Ovary (tissue), 3 donors: ENCODE data around the gene CFAP20DC.

Experiments used
- POLR2A ChIP-seq: fragments of 450-650 bp; IDR thresholded peaks from one replicate; pipeline ENCODE4 v1.6.1; 2017; ENCODE audit warnings: antibody characterized with exemption, mild to moderate bottlenecking, moderate library complexity
- TF ChIP-seq, protein P1 (sequence below), 3 donors: fragments of 450-650 bp in 2 of 3; fragments of 200-600 bp in 1 of 3; IDR thresholded peaks; one replicate each; pipeline versions ENCODE4 v1.5.1 to v1.8.0; 2016 to 2022; ENCODE audit warnings: antibody characterized with exemption in 3 of 3, mild to moderate bottlenecking in 1 of 3
- donor health status: DM: no; HTN: no; CAD: no.

DNA sequence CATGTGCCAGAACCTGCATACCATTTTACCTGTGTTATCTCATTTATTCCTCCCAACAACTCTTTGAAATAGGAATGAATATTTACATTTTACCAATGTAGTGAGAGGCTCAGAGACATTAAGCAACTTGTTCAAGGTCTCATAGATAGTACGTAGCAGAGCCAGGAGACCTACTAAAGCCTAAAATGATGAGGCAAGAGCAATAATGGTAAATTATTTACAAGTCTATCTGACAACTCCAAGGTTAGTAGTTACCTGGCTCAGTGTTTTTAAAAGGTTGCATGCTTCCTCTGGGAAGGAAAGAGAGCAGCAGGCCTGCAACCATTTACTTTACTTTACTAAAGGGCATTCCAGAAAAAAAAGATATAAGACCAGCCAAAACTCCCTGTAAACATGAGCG is 103.0 kb downstream of the CFAP20DC start:
- no peak for TF ChIP-seq POLR2A
- TF ChIP-seq, protein P1, sequence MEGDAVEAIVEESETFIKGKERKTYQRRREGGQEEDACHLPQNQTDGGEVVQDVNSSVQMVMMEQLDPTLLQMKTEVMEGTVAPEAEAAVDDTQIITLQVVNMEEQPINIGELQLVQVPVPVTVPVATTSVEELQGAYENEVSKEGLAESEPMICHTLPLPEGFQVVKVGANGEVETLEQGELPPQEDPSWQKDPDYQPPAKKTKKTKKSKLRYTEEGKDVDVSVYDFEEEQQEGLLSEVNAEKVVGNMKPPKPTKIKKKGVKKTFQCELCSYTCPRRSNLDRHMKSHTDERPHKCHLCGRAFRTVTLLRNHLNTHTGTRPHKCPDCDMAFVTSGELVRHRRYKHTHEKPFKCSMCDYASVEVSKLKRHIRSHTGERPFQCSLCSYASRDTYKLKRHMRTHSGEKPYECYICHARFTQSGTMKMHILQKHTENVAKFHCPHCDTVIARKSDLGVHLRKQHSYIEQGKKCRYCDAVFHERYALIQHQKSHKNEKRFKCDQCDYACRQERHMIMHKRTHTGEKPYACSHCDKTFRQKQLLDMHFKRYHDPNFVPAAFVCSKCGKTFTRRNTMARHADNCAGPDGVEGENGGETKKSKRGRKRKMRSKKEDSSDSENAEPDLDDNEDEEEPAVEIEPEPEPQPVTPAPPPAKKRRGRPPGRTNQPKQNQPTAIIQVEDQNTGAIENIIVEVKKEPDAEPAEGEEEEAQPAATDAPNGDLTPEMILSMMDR (IDR thresholded peaks at IDR 0.05), result no peak
